Gastroesophageal sphincter (tissue), 4 donors: Measurements from ENCODE around the gene UBE2G2. TPM values are rescaled to one million over a fixed set of nuclear protein-coding genes. Genes with fewer than 3 reads are reported as not detected.

Experiments used
- ATAC-seq: fragments of 150-250 bp; one replicate; pipeline ENCODE4 v1.9.1; 2016; ENCODE audit warnings: mild to moderate bottlenecking, moderate library complexity
- H3K27ac ChIP-seq, 4 donors: fragments of 200-600 bp; sonication (generic) in 3 of 4; 1 replicate in 3 of 4; 2 replicates in 1 of 4; pipeline ENCODE4 v1.5.1; 2016 to 2019
- H3K27me3 ChIP-seq: fragments of 200-600 bp; sonication (generic); one replicate; pipeline ENCODE4 v1.5.1; 2019
- H3K36me3 ChIP-seq, 2 donors: fragments of 200-600 bp; sonication (generic); one replicate each; pipeline ENCODE4 v1.5.1; 2019; ENCODE audit warnings: control low read depth in 1 of 2
- H3K4me1 ChIP-seq, 3 donors: fragments of 200-600 bp; sonication (generic); 1 replicate in 2 of 3; 2 replicates in 1 of 3; pipeline ENCODE4 v1.5.1; 2016 to 2019; ENCODE audit warnings: control low read depth in 2 of 3
- H3K4me3 ChIP-seq, 2 donors: fragments of 200-600 bp; sonication (generic); one replicate each; pipeline ENCODE4 v1.5.1; 2019; ENCODE audit warnings: mild to moderate bottlenecking in 1 of 2, moderate library complexity in 1 of 2
- H3K9me3 ChIP-seq, 3 donors: fragments of 200-600 bp; sonication (generic); one replicate each; pipeline ENCODE4 v1.5.1; 2017 to 2019; ENCODE audit warnings: control low read depth in 2 of 3
- EP300 ChIP-seq: sonication (generic); formaldehyde crosslinking; IDR thresholded peaks from one replicate; pipeline ENCODE4 v1.6.1; 2017; ENCODE audit warnings: antibody characterized with exemption, mild to moderate bottlenecking
- POLR2A ChIP-seq, 2 donors: fragments of 450-650 bp; IDR thresholded peaks; one replicate each; pipeline ENCODE4 v1.6.1; 2017; ENCODE audit warnings: antibody characterized with exemption in 2 of 2, mild to moderate bottlenecking in 2 of 2, moderate library complexity in 1 of 2
- POLR2AphosphoS5 ChIP-seq: sonication (generic); formaldehyde crosslinking; IDR thresholded peaks from one replicate; pipeline ENCODE4 v1.6.1; 2017; ENCODE audit warnings: antibody characterized with exemption
- WGBS, 2 donors: methylation state at CpG; one replicate each; pipeline ENCODE4 v1.1.5; 2018; ENCODE audit warnings: low coverage in 1 of 2; 5-methylcytosine and 5-hydroxymethylcytosine counted together
- total RNA-seq, 4 donors: library from RNA; depleted of rRNA; stranded (reverse); fragments of >200 nt; gene quantifications; one replicate each; pipeline ENCODE4 v1.1.0, GENCODE V29; 2016
- TF ChIP-seq, protein P1 (sequence below), 4 experiments: fragments of 200-600 bp in 2 of 4; fragments of 450-650 bp in 2 of 4; sonication (generic) in 1 of 4; IDR thresholded peaks; one replicate each; pipeline ENCODE4 v1.5.1; 2017 to 2019; ENCODE audit warnings: antibody characterized with exemption in 4 of 4, mild to moderate bottlenecking in 2 of 4, moderate library complexity in 2 of 4

UBE2G2 gene
- total RNA-seq, 4 donors from 2014 or later: 48.3 to 93.4 (median 83.9) TPM

DNA sequence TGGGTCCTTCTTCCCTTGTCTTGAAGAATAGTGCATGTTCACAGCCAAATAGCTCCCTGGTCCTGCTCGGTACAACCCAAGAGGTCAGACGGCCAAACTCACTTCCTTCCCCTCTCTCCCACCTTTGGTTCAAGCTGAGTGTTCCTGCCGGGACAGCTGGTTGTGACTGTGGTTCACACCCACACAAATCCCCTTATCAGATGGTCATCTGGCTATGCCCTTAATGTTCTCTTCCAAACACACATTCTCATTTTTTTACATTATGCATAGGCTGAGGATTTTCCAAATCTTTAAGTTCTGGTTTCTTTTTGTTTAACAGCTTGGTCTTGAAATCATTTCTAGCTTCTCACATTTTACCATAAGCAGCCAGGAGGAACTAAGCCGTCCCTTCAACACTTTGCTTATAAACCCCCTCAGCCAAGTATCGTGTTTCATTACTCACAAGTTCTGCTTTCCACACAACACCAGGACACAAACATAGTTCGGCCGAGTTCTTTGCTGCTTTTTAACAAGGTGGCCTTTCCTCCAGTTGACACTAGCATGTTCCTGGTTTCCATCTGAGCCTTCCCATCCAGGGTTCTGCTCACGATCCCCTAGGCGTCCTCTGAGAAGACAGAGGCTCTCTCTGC is 70.6 kb downstream of the UBE2G2 start:
- no peak for ATAC-seq
- peaks cover 72% of the 10 kb centered on the region for H3K27me3 ChIP-seq
- WGBS, 2 donors: 56 to 60% methylated on average over 6 to 9 of the region's 9 CpGs
- H3K4me1 ChIP-seq: no peaks in the 10 kb centered on the region
- TF ChIP-seq EP300 (no peak), POLR2AphosphoS5 (no peak), POLR2A (IDR thresholded peaks at IDR 0.05) (no peak)
- TF ChIP-seq, protein P1, sequence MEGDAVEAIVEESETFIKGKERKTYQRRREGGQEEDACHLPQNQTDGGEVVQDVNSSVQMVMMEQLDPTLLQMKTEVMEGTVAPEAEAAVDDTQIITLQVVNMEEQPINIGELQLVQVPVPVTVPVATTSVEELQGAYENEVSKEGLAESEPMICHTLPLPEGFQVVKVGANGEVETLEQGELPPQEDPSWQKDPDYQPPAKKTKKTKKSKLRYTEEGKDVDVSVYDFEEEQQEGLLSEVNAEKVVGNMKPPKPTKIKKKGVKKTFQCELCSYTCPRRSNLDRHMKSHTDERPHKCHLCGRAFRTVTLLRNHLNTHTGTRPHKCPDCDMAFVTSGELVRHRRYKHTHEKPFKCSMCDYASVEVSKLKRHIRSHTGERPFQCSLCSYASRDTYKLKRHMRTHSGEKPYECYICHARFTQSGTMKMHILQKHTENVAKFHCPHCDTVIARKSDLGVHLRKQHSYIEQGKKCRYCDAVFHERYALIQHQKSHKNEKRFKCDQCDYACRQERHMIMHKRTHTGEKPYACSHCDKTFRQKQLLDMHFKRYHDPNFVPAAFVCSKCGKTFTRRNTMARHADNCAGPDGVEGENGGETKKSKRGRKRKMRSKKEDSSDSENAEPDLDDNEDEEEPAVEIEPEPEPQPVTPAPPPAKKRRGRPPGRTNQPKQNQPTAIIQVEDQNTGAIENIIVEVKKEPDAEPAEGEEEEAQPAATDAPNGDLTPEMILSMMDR (IDR thresholded peaks at IDR 0.05): no peak
- no peak overlapping the region for H3K27ac ChIP-seq
- no peak overlapping the region for H3K4me3 ChIP-seq
- no peaks in the 10 kb centered on the region for H3K36me3 ChIP-seq
- H3K9me3 ChIP-seq: peaks cover 0 to 11% (median 0%) of the 10 kb centered on the region in 3 donors

GRCh38 chr21:44730028-44730395 is 71.6 kb downstream of the UBE2G2 start:
- ATAC-seq: no peak
- 88 to 100% methylated on average over 1 to 3 of the region's 7 CpGs for WGBS, 2 donors
- Histone ChIP-seq H3K27ac (no peak overlapping the region), H3K9me3 (peaks cover 0 to 2% (median 0%) of the 10 kb centered on the region in 3 donors), H3K4me3 (no peak overlapping the region), H3K36me3 (no peaks in the 10 kb centered on the region), H3K4me1 (no peaks in the 10 kb centered on the region), H3K27me3 (peaks cover 77% of the 10 kb centered on the region)
- TF ChIP-seq POLR2A (IDR thresholded peaks at IDR 0.05): no peak
- TF ChIP-seq, protein P1 (IDR thresholded peaks at IDR 0.05): no peak
- TF ChIP-seq EP300: no peak
- TF ChIP-seq POLR2AphosphoS5: no peak

- Histone ChIP-seq H3K4me1 (no peaks in the 10 kb centered on the region), H3K9me3 (no peaks in the 10 kb centered on the region), H3K27ac (no peak overlapping the region), H3K27me3 (peaks cover 81% of the 10 kb centered on the region), H3K4me3 (no peak overlapping the region), H3K36me3 (no peaks in the 10 kb centered on the region)
- WGBS, 2 donors: no CpG with 5 or more reads among the region's 23 CpGs
- no peak for ATAC-seq
- TF ChIP-seq POLR2A (IDR thresholded peaks at IDR 0.05): no peak
- no peak for TF ChIP-seq POLR2AphosphoS5
- TF ChIP-seq, protein P1 (IDR thresholded peaks at IDR 0.05): no peak
- TF ChIP-seq EP300: no peak
Observed at GRCh38 chr21:44729336-44730027, 72.1 kb downstream of the UBE2G2 start.

DNA sequence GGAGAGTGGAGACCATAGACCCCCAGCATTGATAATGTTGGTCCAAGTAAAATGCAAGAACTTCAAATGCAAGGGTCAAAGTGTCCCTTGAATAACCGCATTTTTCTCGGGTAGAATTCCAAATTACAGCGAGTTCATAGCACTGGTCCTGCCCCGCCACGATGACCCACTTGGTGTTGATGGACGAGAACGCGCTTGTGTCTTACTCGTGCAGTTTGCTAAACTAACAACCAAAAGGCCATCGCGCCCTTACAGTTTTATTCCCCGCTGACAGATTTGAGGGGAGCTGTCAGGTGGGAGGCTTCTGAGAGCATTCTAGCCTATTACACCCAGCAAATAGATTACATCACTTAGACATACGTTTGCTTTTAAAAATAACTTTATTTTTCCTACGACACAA is 72.9 kb downstream of the UBE2G2 start:
- Histone ChIP-seq H3K27ac (no peak overlapping the region), H3K36me3 (no peaks in the 10 kb centered on the region), H3K9me3 (no peaks in the 10 kb centered on the region), H3K4me1 (peaks cover 0 to 1% (median 0%) of the 10 kb centered on the region in 3 donors), H3K4me3 (no peak overlapping the region), H3K27me3 (peaks cover 81% of the 10 kb centered on the region)
- no peak for ATAC-seq
- TF ChIP-seq, protein P1 (IDR thresholded peaks at IDR 0.05): no peak
- no peak for TF ChIP-seq EP300
- TF ChIP-seq POLR2A (IDR thresholded peaks at IDR 0.05): no peak
- TF ChIP-seq POLR2AphosphoS5: no peak
- WGBS, 2 donors: 84 to 91% methylated on average over 12 to 14 of the region's 14 CpGs

GRCh38 chr21:44727757-44728156 is 73.9 kb downstream of the UBE2G2 start:
- WGBS, 2 donors: 20 to 100% methylated on average over 1 of the region's 9 CpGs
- H3K4me1 ChIP-seq: peaks cover 0 to 9% (median 0%) of the 10 kb centered on the region in 3 donors
- no peak overlapping the region for H3K4me3 ChIP-seq
- no peak overlapping the region for H3K27ac ChIP-seq
- peaks cover 88% of the 10 kb centered on the region for H3K27me3 ChIP-seq
- no peak for ATAC-seq
- TF ChIP-seq POLR2AphosphoS5: no peak
- H3K9me3 ChIP-seq: no peaks in the 10 kb centered on the region
- H3K36me3 ChIP-seq: no peaks in the 10 kb centered on the region
